DND-41 (cell line): ENCODE data around the gene PIK3AP1.

Experiments used
- CTCF ChIP-seq: IDR thresholded peaks from 2 replicates; pipeline ENCODE4 v1.5.1; 2012; ENCODE audit warnings: borderline replicate concordance, low read length, moderate library complexity, mild to moderate bottlenecking; ENCODE audit not compliant: poor library complexity, severe bottlenecking; ENCODE audit errors: extremely low read depth
- EZH2 ChIP-seq: IDR thresholded peaks from 3 replicates; pipeline ENCODE4 v1.6.1; 2012; ENCODE audit warnings: borderline replicate concordance, low read depth, mild to moderate bottlenecking, moderate library complexity, low read length, inconsistent platforms; ENCODE audit not compliant: severe bottlenecking

GRCh38 chr10:96708456-96708855 lies 11.9 kb downstream of the PIK3AP1 start:
- TF ChIP-seq CTCF (no peak), EZH2 (no peak)
